Activated naive CD4-positive, alpha-beta T cell treated with anti-CD3 and anti-CD28 coated beads, Interleukin-2, amount 50 U/mL, for 24 hours (primary cell): ENCODE measurements around the gene RSPH3.

Experiments used
- H3K27ac Mint-ChIP-seq: one replicate; pipeline ENCODE4 v1.8.0; 2021; ENCODE audit warnings: mild to moderate bottlenecking, mixed read lengths
- H3K27me3 Mint-ChIP-seq: one replicate; pipeline ENCODE4 v1.8.0; 2021; ENCODE audit warnings: mixed read lengths
- H3K36me3 Mint-ChIP-seq: one replicate; pipeline ENCODE4 v1.8.0; 2021; ENCODE audit warnings: mixed read lengths
- H3K4me1 Mint-ChIP-seq: one replicate; pipeline ENCODE4 v1.8.0; 2021; ENCODE audit warnings: mixed read lengths
- H3K4me3 Mint-ChIP-seq: one replicate; pipeline ENCODE4 v1.8.0; 2021; ENCODE audit warnings: mild to moderate bottlenecking, mixed read lengths
- H3K9me3 Mint-ChIP-seq: one replicate; pipeline ENCODE4 v1.8.0; 2021; ENCODE audit warnings: mixed read lengths

RSPH3 gene

DNA sequence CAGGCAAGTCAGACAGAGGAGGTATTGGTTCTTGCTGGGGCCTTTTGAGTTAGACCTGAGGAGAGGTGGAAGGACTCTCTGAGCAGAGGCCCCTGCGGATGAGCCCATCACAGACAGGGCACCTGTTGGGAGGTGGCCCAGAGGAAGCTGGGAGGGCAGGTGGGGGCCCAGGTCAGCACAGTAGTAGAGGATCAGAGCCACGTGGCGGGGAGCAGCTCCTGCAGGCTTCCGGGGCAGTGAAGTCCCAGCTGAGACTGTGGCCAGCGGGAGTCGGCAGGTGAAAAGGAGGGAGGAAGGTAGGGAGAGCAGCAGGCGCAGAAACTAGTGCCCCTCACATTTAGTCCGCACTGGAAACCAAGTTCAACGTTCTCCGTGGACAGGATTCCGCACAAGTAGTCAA, 61.8 kb downstream of the RSPH3 start:
- Mint-ChIP-seq H3K4me1 (peaks cover 14% of the 10 kb centered on the region), H3K9me3 (no peaks in the 10 kb centered on the region), H3K4me3 (peak overlapping the region; percentile 37)

DNA sequence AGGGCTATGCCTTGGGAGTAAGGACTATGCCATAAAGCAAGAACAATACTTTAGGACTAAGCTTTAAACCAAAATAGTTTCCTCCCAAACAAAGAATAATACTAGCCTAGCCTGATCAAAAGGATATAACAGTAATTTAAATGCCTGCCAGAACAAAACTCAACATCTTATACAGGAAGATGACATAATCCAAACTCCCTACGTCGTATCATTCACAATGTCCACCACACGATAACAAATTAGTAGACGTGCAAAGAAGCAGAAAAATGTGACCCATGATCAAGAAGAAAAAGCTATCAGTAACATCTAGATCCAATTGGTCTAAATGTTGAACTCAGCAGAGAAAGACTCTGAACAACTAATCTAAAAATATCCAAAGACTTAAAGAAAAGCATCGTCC, 65.8 kb downstream of the RSPH3 start:
- H3K27ac Mint-ChIP-seq: no peak overlapping the region
- H3K36me3 Mint-ChIP-seq: no peaks in the 10 kb centered on the region
- H3K9me3 Mint-ChIP-seq: no peaks in the 10 kb centered on the region
- H3K27me3 Mint-ChIP-seq: no peaks in the 10 kb centered on the region
- no peak overlapping the region for H3K4me3 Mint-ChIP-seq
- H3K4me1 Mint-ChIP-seq: peaks cover 6% of the 10 kb centered on the region

More for the DNA sequence above, 61.8 kb downstream of the RSPH3 start:
- peaks cover 4% of the 10 kb centered on the region for H3K36me3 Mint-ChIP-seq
- peaks cover 4% of the 10 kb centered on the region for H3K27me3 Mint-ChIP-seq
- no peak overlapping the region for H3K27ac Mint-ChIP-seq

DNA sequence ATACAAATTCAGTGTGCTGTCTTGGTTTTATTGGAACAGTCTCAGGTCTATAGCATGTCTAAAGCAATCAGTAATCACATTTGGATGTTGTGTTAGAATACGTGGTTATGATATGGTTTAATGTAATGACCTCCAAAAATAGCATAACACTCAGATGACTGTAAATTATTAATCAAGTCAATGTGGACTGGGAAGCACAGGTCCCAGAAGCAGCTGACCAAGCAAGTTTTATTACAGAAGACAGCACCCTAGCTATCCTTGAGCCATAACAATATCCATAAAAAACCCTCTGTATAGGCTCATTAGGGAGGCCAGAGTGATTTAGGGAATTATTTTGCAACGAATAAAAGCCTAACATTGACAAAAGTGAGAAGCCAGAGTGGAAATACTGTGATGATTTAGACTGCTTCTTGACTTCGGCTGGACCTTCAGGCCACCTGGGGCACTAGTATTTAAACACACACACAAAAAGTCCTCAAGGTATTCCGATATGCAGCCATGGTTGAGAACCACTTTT, 66.9 kb downstream of the RSPH3 start:
- Mint-ChIP-seq H3K27ac (no peak overlapping the region), H3K27me3 (no peaks in the 10 kb centered on the region), H3K9me3 (no peaks in the 10 kb centered on the region), H3K36me3 (no peaks in the 10 kb centered on the region), H3K4me1 (no peaks in the 10 kb centered on the region), H3K4me3 (no peak overlapping the region)

DNA sequence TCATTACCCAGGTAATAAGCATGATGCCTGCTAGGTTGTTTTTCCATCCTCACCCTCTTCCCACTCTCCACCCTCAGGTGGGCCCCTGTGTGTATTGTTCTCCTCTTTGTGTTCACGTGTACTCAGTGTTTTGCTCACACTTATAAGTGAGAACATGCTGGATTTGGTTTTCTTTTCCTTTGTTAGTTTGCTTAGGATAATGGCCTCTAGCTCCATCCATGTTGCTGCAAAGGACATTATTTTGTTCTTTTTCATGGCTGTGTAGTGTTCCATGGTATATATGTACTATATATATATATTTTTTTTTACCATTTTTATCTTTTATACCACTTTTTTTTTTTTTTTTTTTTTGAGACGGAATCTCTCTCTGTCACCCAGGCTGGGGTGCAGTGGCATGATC, 71.9 kb downstream of the RSPH3 start:
- Mint-ChIP-seq H3K4me3 (no peak overlapping the region), H3K27me3 (no peaks in the 10 kb centered on the region), H3K9me3 (no peaks in the 10 kb centered on the region), H3K36me3 (no peaks in the 10 kb centered on the region), H3K27ac (no peak overlapping the region), H3K4me1 (no peaks in the 10 kb centered on the region)

DNA sequence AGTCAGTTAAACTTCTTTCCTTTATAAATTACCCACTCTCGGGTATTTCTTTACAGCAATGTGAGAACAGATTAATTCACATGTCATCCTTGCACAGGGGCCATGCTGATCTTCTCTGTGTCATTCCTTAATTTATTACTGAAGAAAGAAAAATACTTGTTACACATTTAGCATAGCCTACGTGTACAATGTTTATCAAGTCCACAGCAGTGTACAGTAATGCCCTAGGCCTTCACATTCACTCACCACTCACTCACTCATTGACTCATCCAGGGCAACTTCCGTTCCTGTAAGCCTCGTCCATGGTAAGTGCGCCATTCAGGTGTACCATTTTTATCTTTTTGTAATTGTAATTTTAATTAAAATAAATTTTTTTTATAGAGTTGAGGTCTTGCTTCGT, 73.6 kb downstream of the RSPH3 start:
- Mint-ChIP-seq H3K27me3 (no peaks in the 10 kb centered on the region), H3K27ac (no peak overlapping the region), H3K36me3 (no peaks in the 10 kb centered on the region), H3K4me1 (no peaks in the 10 kb centered on the region), H3K4me3 (no peak overlapping the region), H3K9me3 (no peaks in the 10 kb centered on the region)

DNA sequence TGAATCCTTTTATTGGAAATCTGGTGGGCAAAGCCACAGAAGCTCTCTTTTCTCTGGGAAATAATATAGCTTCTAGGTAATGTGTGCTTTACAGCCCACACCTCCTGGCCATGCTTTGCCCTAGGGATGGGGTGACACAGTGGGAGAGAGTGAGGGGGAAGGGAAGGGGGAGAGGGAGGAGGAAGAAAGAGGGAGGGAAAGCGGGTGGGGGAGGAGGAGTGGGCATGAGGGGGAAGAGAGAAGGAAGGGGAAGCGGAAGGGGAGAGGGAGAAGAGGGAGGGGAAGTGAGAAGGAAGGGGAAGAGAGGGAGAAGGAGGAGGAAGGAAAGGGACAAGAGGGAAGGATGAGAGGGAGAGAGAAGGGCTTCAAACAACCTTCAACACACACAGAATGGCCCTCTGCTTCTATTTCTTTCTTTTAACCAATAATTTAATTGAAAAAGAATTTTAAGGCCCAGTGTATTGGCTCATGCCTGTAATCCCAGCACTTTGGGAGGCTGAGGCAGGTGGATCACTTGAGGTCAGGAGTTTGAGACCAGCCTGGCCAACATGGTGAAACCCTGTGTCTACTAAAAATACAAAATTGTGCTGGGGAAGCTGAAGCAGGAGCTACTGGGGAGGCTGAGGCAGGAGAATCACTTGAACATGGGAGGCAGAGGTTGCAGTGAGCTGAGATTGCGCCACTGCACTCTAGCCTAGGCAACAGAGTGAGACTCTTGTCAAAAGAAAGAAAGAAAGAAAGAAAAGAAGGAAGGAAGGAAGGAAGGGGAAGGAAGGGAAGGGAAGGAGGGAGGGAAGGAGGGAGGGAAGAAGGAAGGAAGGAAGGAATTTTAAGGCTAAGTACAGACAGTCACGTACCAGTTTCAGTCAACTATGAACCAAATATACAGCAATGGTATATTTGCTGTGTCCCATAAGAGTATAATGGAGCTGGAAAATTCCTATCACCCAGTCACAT, 75.2 kb downstream of the RSPH3 start:
- H3K4me3 Mint-ChIP-seq: no peak overlapping the region
- H3K9me3 Mint-ChIP-seq: no peaks in the 10 kb centered on the region
- no peaks in the 10 kb centered on the region for H3K36me3 Mint-ChIP-seq
- H3K4me1 Mint-ChIP-seq: peaks cover 4% of the 10 kb centered on the region
- H3K27ac Mint-ChIP-seq: peak overlapping the region; percentile 82
- H3K27me3 Mint-ChIP-seq: no peaks in the 10 kb centered on the region

DNA sequence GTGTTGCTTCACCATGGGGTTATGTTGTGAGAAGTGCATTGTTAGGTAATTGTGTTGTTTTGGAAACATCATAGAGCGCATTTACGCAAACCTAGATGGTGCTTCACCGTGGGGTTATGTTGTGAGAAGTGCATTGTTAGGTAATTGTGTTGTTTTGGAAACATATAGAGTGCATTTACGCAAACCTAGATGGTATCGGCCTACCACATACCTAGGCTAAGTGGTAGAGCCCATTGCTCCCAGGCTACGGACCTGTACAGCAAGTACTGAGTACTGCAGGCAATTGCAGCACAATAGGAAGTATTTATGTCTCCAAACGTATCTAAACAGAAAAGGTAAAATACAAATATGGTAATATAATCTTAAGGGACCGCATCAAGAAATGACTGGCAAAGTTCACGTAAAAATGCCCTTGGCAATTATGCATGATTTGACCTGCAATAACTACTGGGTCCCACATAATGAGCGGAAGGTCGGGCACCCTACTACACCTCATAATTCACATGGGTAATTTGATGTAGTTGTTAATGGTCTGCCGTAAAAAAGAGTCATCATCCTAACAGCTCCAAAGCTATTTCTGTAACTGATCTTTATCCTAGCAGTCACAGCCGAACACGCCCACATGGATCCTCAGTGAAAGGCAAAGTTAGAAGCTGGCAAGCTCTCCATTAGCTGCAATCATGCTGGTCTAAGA, 76.0 kb downstream of the RSPH3 start:
- Mint-ChIP-seq H3K36me3 (no peaks in the 10 kb centered on the region), H3K27ac (no peak overlapping the region), H3K4me3 (no peak overlapping the region), H3K27me3 (no peaks in the 10 kb centered on the region), H3K4me1 (peaks cover 4% of the 10 kb centered on the region), H3K9me3 (no peaks in the 10 kb centered on the region)
